MM.1S (cell line): ENCODE measurements around the gene CWC27.

Source experiments
- EZH2 ChIP-seq: fragments of 300-600 bp; sonication (generic); optimal IDR thresholded peaks from 2 replicates; pipeline ENCODE3; 2017; ENCODE audit warnings: low read depth, mild to moderate bottlenecking, antibody characterized with exemption, low read length, mixed read lengths
- TF ChIP-seq, protein P1 (sequence below): fragments of 300-600 bp; sonication (generic); IDR thresholded peaks from 2 replicates; pipeline ENCODE4 v1.5.1; 2016; ENCODE audit warnings: antibody characterized with exemption, low read length, mixed read lengths

DNA sequence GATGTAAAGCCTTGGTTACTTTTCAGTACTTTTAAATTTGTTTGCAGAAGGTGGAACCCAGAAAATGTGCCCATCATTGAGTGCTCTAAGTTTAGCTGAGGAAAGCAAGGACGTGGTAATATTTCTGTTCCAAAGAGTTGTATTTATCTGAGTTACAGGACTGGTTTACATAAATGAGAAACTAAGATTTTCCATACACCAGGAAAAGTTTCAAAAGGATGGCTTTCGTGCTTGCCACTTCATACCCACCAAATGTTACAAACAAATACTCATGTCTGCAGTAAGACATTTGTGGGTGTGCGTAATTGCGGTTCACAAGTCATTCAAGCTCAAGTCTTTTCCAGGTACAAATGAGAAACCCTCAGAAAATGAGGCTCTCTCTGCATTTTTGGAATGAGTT, 68.1 kb downstream of the CWC27 start:
- TF ChIP-seq, protein P1, sequence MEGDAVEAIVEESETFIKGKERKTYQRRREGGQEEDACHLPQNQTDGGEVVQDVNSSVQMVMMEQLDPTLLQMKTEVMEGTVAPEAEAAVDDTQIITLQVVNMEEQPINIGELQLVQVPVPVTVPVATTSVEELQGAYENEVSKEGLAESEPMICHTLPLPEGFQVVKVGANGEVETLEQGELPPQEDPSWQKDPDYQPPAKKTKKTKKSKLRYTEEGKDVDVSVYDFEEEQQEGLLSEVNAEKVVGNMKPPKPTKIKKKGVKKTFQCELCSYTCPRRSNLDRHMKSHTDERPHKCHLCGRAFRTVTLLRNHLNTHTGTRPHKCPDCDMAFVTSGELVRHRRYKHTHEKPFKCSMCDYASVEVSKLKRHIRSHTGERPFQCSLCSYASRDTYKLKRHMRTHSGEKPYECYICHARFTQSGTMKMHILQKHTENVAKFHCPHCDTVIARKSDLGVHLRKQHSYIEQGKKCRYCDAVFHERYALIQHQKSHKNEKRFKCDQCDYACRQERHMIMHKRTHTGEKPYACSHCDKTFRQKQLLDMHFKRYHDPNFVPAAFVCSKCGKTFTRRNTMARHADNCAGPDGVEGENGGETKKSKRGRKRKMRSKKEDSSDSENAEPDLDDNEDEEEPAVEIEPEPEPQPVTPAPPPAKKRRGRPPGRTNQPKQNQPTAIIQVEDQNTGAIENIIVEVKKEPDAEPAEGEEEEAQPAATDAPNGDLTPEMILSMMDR, result no peak
- TF ChIP-seq EZH2, result no peak
